ENCODE measurements around the gene PRDM11.
A peak's percentile ranks its signal among the peaks of the same experiment; 100 is the strongest.

Gene PRDM11

GRCh38 chr11:45146072-45147016 is at the start of gene PRDM11:
PRDM11 (plus strand) TSS chr11:45146639; CDS start chr11:45181767, 35,128 bp downstream.
- Histone ChIP-seq H3K9ac (ENCODE audit: low read depth, low read length) (peak within 1 kb of the TSS; percentile 91), H3K36me3 (ENCODE audit: insufficient read depth, low read length) (no peaks in the 10 kb centered on the region), H3K9me3 (ENCODE audit: control insufficient read depth, insufficient read depth, low read length) (no peaks in the 10 kb centered on the region), H3K4me1 (ENCODE audit: insufficient read depth, low read length) (no peaks in the 10 kb centered on the region)

GRCh38 chr11:45097721-45098493 is 48.5 kb upstream of the PRDM11 start:
- H3K9ac ChIP-seq (ENCODE audit: low read depth, low read length), result no peak overlapping the region
- H3K36me3 ChIP-seq (ENCODE audit: insufficient read depth, low read length), result no peaks in the 10 kb centered on the region
- no peaks in the 10 kb centered on the region for H3K9me3 ChIP-seq (ENCODE audit: control insufficient read depth, insufficient read depth, low read length)
- peaks cover 21% of the 10 kb centered on the region for H3K4me1 ChIP-seq (ENCODE audit: insufficient read depth, low read length)

- no peak overlapping the region for H3K9ac ChIP-seq (ENCODE audit: low read depth, low read length)
- H3K9me3 ChIP-seq (ENCODE audit: control insufficient read depth, insufficient read depth, low read length), result no peaks in the 10 kb centered on the region
- H3K36me3 ChIP-seq (ENCODE audit: insufficient read depth, low read length), result no peaks in the 10 kb centered on the region
- peaks cover 16% of the 10 kb centered on the region for H3K4me1 ChIP-seq (ENCODE audit: insufficient read depth, low read length)
These were observed 47.5 kb upstream of the PRDM11 start for GRCh38 chr11:45098929-45099328.

- no peak overlapping the region for H3K9ac ChIP-seq (ENCODE audit: low read depth, low read length)
- no peaks in the 10 kb centered on the region for H3K36me3 ChIP-seq (ENCODE audit: insufficient read depth, low read length)
- H3K4me1 ChIP-seq (ENCODE audit: insufficient read depth, low read length), result peaks cover 16% of the 10 kb centered on the region
- no peaks in the 10 kb centered on the region for H3K9me3 ChIP-seq (ENCODE audit: control insufficient read depth, insufficient read depth, low read length)
These were observed 46.1 kb upstream of the PRDM11 start for GRCh38 chr11:45100339-45100738.

- H3K36me3 ChIP-seq (ENCODE audit: insufficient read depth, low read length), result no peaks in the 10 kb centered on the region
- H3K4me1 ChIP-seq (ENCODE audit: insufficient read depth, low read length), result peaks cover 16% of the 10 kb centered on the region
- H3K9ac ChIP-seq (ENCODE audit: low read depth, low read length), result no peak overlapping the region
- H3K9me3 ChIP-seq (ENCODE audit: control insufficient read depth, insufficient read depth, low read length), result no peaks in the 10 kb centered on the region
These were observed 44.1 kb upstream of the PRDM11 start for GRCh38 chr11:45102361-45102809.

- H3K4me1 ChIP-seq (ENCODE audit: insufficient read depth, low read length), result peaks cover 16% of the 10 kb centered on the region
- no peak overlapping the region for H3K9ac ChIP-seq (ENCODE audit: low read depth, low read length)
- no peaks in the 10 kb centered on the region for H3K36me3 ChIP-seq (ENCODE audit: insufficient read depth, low read length)
- no peaks in the 10 kb centered on the region for H3K9me3 ChIP-seq (ENCODE audit: control insufficient read depth, insufficient read depth, low read length)
These were observed 43.4 kb upstream of the PRDM11 start for GRCh38 chr11:45102810-45103621.

- no peak overlapping the region for H3K9ac ChIP-seq (ENCODE audit: low read depth, low read length)
- H3K36me3 ChIP-seq (ENCODE audit: insufficient read depth, low read length), result no peaks in the 10 kb centered on the region
These were observed 42.2 kb upstream of the PRDM11 start for GRCh38 chr11:45104006-45104789.

GRCh38 chr11:45104790-45105084 is 41.7 kb upstream of the PRDM11 start:
- H3K4me1 ChIP-seq (ENCODE audit: insufficient read depth, low read length), result peaks cover 16% of the 10 kb centered on the region
- no peaks in the 10 kb centered on the region for H3K36me3 ChIP-seq (ENCODE audit: insufficient read depth, low read length)
- H3K9ac ChIP-seq (ENCODE audit: low read depth, low read length), result no peak overlapping the region
- H3K9me3 ChIP-seq (ENCODE audit: control insufficient read depth, insufficient read depth, low read length), result no peaks in the 10 kb centered on the region

More at GRCh38 chr11:45104006-45104789, 42.2 kb upstream of the PRDM11 start:
- Histone ChIP-seq H3K9me3 (ENCODE audit: control insufficient read depth, insufficient read depth, low read length) (no peaks in the 10 kb centered on the region), H3K4me1 (ENCODE audit: insufficient read depth, low read length) (peaks cover 16% of the 10 kb centered on the region)

GRCh38 chr11:45105233-45105983 is 41.0 kb upstream of the PRDM11 start:
- Histone ChIP-seq H3K36me3 (ENCODE audit: insufficient read depth, low read length) (no peaks in the 10 kb centered on the region), H3K4me1 (ENCODE audit: insufficient read depth, low read length) (peaks cover 12% of the 10 kb centered on the region), H3K9ac (ENCODE audit: low read depth, low read length) (no peak overlapping the region), H3K9me3 (ENCODE audit: control insufficient read depth, insufficient read depth, low read length) (no peaks in the 10 kb centered on the region)

- Histone ChIP-seq H3K9ac (ENCODE audit: low read depth, low read length) (no peak overlapping the region), H3K4me1 (ENCODE audit: insufficient read depth, low read length) (peaks cover 6% of the 10 kb centered on the region; the same call in 1 of the 2 replicates), H3K9me3 (ENCODE audit: control insufficient read depth, insufficient read depth, low read length) (no peaks in the 10 kb centered on the region), H3K36me3 (ENCODE audit: insufficient read depth, low read length) (no peaks in the 10 kb centered on the region)
These were observed 40.5 kb upstream of the PRDM11 start for GRCh38 chr11:45105984-45106375.

GRCh38 chr11:45106440-45106839 is 40.0 kb upstream of the PRDM11 start:
- Histone ChIP-seq H3K9ac (ENCODE audit: low read depth, low read length) (no peak overlapping the region), H3K4me1 (ENCODE audit: insufficient read depth, low read length) (peaks cover 6% of the 10 kb centered on the region; the same call in 1 of the 2 replicates), H3K36me3 (ENCODE audit: insufficient read depth, low read length) (no peaks in the 10 kb centered on the region), H3K9me3 (ENCODE audit: control insufficient read depth, insufficient read depth, low read length) (no peaks in the 10 kb centered on the region)

GRCh38 chr11:45107029-45107428 is 39.4 kb upstream of the PRDM11 start:
- Histone ChIP-seq H3K9me3 (ENCODE audit: control insufficient read depth, insufficient read depth, low read length) (no peaks in the 10 kb centered on the region), H3K36me3 (ENCODE audit: insufficient read depth, low read length) (no peaks in the 10 kb centered on the region), H3K4me1 (ENCODE audit: insufficient read depth, low read length) (peaks cover 6% of the 10 kb centered on the region; the same call in 1 of the 2 replicates), H3K9ac (ENCODE audit: low read depth, low read length) (no peak overlapping the region)
